BJ (cell line): Measurements from ENCODE around the gene SCGB1A1. TPM values are rescaled to one million over a fixed set of nuclear protein-coding genes. Genes with fewer than 3 reads are reported as not detected.
"Not testable (repeated sequence)": the region's sequence is repeated elsewhere in the genome, so short reads cannot be mapped to it uniquely, and the experiment has no call there.

Experiments
- CTCF ChIA-PET: fragments of 350-600 bp; formaldehyde crosslinking; extraction: SDS; loops from one replicate; lab custom pipeline; 2021; ENCODE audit warnings: antibody characterized with exemption, inconsistent platforms; lab: Yijun Ruan, JAX
- POLR2A ChIA-PET: fragments of 300-600 bp; sonication (Branson Sonifier 250); formaldehyde crosslinking; extraction: SDS; loops from one replicate; lab custom pipeline; 2021; ENCODE audit warnings: antibody characterized with exemption; lab: Charles Lee
- DNase-seq: peaks from one replicate; pipeline ENCODE4 v3.0.0-alpha.2; 2011; ENCODE audit warnings: low read depth
- H3K27me3 ChIP-seq: 2 replicates; pipeline ENCODE4 v1.6.0; 2011; ENCODE audit warnings: low read length; ENCODE audit not compliant: control insufficient read depth, insufficient read depth
- H3K36me3 ChIP-seq: 2 replicates; pipeline ENCODE4 v1.5.1; 2011; ENCODE audit warnings: low read length; ENCODE audit not compliant: control insufficient read depth, insufficient read depth
- H3K4me3 ChIP-seq: 2 replicates; pipeline ENCODE4 v1.5.1; 2011; ENCODE audit warnings: low read depth, mild to moderate bottlenecking, control low read depth, low read length
- polyA plus RNA-seq: library from polyadenylated mRNA; depleted of rRNA; stranded (reverse); fragments of >200 nt; gene quantifications from 2 replicates; pipeline ENCODE4 v1.2.3, GENCODE V29; 2011
- TF ChIP-seq, protein P1 (sequence below): IDR thresholded peaks from 2 replicates; pipeline ENCODE4 v1.5.1; 2011; ENCODE audit warnings: low read depth, mild to moderate bottlenecking, control low read depth, inconsistent platforms, low read length, moderate library complexity; ENCODE audit not compliant: insufficient read depth

Gene SCGB1A1
- polyA plus RNA-seq, 1 experiment, result not detected

DNA sequence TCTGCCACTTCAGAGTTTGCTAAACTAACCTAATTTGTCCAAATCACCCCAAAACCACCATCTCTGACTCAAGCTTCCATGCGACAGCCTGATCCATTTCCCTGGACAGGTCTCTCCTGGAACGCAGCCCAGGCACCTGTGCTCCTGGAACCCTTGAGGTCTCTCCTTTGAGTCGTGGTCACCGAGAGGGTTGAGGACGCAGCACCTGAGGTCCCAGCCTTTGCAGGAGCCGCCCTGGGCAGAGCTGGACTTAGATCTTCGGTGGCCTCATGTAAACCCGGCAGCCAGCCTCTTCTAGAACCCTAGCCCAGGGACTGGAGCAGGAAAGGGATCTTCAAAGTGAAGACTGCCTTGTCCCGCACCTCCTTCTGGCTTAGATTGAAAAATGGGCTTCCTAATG, 44.0 kb upstream of the SCGB1A1 start:
- H3K36me3 ChIP-seq, result no peaks in the 10 kb centered on the region
- no peak overlapping the region for H3K4me3 ChIP-seq
- ChIA-PET CTCF (interaction anchor here (0.6 to 4.1 kb wide), 2 partner anchors 35 to 699 kb away, joined by 3 to 20 read pairs; no protein-coding TSS in a partner anchor), POLR2A (no interaction called here)
- no peaks in the 10 kb centered on the region for H3K27me3 ChIP-seq
- no peak for DNase-seq
- TF ChIP-seq, protein P1, sequence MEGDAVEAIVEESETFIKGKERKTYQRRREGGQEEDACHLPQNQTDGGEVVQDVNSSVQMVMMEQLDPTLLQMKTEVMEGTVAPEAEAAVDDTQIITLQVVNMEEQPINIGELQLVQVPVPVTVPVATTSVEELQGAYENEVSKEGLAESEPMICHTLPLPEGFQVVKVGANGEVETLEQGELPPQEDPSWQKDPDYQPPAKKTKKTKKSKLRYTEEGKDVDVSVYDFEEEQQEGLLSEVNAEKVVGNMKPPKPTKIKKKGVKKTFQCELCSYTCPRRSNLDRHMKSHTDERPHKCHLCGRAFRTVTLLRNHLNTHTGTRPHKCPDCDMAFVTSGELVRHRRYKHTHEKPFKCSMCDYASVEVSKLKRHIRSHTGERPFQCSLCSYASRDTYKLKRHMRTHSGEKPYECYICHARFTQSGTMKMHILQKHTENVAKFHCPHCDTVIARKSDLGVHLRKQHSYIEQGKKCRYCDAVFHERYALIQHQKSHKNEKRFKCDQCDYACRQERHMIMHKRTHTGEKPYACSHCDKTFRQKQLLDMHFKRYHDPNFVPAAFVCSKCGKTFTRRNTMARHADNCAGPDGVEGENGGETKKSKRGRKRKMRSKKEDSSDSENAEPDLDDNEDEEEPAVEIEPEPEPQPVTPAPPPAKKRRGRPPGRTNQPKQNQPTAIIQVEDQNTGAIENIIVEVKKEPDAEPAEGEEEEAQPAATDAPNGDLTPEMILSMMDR, result no peak

DNA sequence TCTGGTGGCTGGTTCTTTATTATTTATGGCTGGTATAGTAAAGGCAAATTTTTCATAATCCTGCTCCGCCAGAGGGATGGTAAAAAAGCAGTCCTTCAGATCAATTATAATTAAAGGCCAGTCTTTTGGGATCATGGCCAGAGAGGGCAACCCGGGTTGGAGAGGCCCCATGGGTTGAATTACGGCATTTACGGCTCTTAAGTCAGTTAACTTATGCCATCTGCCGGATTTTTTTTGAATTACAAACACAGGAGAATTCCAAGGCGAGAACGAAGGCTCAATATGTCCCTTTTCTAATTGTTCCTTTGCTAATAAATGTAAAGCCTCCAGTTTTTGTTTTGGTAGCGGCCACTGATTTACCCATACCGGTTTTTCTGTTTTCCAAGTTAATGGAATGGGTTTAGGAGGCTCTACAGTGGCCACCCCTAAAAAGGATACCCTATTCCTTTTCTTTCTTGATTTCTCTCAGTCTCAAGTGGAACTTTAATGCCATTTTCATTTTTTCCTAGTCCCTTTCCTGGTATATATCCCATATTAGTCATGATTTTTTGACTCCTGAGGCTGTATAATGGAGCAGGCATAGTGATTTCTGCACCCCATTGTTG, 40.3 kb upstream of the SCGB1A1 start:
- H3K36me3 ChIP-seq, POLR2A ChIA-PET, H3K27me3 ChIP-seq, H3K4me3 ChIP-seq, DNase-seq: not testable (repeated sequence)
- CTCF ChIA-PET, result interaction anchor here (0.7 to 2.0 kb wide), 6 partner anchors 9 to 581 kb away, joined by 3 to 7 read pairs (median 3); no protein-coding TSS in a partner anchor
- TF ChIP-seq, protein P1, result peak; percentile 23; the same call in 1 of the 2 replicates

DNA sequence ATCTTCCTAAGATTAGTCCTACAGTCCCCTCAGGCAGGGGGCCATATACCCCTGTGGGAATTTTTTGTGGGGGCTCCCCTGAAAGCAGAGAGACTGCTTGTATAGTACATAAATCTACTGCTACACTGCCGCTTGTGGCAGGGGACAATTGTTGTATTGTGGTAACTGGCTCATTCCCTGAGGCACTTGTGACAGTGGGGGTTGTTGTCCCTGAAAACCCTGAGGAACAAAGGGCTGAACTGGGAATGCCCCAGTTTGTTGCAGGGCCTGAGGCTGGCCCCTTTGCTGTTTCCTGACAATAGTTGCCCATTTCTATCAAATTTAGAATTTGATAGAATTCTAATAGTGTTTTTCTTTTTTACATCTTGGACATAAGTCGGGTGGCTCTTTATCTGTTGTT, 39.2 kb upstream of the SCGB1A1 start:
- CTCF ChIA-PET, result interaction anchor here (0.8 to 1.8 kb wide), 10 partner anchors 11 to 256 kb away, joined by 3 to 10 read pairs (median 3); partner anchors contain the start of genes ASRGL1 and TUT1
- POLR2A ChIA-PET, H3K4me3 ChIP-seq, H3K36me3 ChIP-seq, H3K27me3 ChIP-seq, DNase-seq: not testable (repeated sequence)

DNA sequence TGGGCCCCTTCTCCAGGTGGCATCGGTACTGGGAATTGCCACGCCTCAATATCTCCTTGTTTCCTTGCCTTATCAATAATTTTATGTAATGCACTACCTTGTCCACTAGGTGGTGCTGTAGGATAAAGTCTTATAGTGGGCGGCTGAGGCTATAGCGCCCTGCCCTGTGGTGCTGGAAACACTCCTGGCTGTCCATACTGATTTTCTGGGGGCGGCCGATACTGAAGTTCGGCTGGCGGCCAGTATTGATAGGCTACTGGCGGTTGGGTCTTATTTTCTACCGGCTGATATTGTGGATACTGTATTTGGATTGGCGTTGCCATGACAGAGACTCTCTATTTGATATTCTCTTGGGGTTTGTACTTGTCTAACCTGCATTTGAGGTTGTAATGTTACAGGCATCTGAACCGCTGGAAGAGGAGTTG, 38.0 kb upstream of the SCGB1A1 start:
- TF ChIP-seq, protein P1, result peak; percentile 72
- DNase-seq, H3K27me3 ChIP-seq, H3K36me3 ChIP-seq, H3K4me3 ChIP-seq, POLR2A ChIA-PET: not testable (repeated sequence)
- CTCF ChIA-PET, result interaction anchor here (1.0 to 1.8 kb wide), 9 partner anchors 9 to 641 kb away, joined by 3 to 10 read pairs (median 4); partner anchors contain the start of gene EML3

DNA sequence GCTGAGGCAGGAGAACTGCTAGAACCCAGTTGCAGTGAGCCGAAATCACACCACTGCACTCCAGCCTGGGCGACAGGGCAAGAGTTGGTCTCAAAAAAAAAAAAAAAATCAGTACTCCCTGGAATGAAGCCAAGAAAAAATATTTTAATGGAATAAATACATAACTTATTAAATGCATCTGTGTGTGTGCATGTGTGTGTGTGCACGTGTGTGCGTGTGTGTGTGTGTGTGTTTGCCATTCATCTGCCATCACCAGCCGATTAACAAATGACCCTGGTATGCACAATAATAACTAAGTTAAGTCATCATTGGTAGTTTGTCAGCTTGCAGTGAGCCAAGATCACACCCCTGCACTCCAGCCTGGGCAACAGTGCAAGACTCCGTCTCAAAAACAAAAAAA, 35.0 kb upstream of the SCGB1A1 start:
- H3K36me3 ChIP-seq, result no peaks in the 10 kb centered on the region
- H3K27me3 ChIP-seq, result peaks cover 2% of the 10 kb centered on the region; the same call in 1 of the 2 replicates
- TF ChIP-seq, protein P1, result no peak
- ChIA-PET POLR2A (no interaction called here), CTCF (no interaction called here)
- H3K4me3 ChIP-seq, result no peak overlapping the region
- no peak for DNase-seq

DNA sequence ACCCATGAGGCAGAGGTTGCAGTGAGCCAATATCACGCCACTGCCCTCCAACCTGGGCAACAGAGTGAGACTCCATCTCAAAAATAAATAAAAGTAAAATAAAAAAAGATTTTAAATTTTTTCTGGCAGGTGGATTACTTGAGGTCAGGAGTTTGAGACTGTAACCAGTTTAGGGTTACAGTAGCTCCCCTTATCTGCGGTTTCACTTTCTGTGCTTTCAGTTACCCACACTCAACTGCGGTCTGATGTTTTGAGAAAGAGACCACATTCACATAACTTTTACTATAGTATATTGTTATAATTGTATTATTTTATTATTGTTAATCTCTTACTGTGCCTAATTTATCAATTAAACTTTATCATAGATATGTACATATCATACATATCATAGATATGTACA, 32.8 kb upstream of the SCGB1A1 start:
- CTCF ChIA-PET, result interaction anchor here (0.6 to 1.0 kb wide), 3 partner anchors 8 to 1431 kb away, joined by 3 to 4 read pairs (median 4); no protein-coding TSS in a partner anchor
- H3K4me3 ChIP-seq, POLR2A ChIA-PET, DNase-seq, H3K36me3 ChIP-seq: not testable (repeated sequence)
- peaks cover 10% of the 10 kb centered on the region for H3K27me3 ChIP-seq
